GM23338 (cell line): ENCODE measurements around the gene RFX4. TPM values are rescaled to one million over a fixed set of nuclear protein-coding genes. Genes with fewer than 3 reads are reported as not detected.

Experiments
- ATAC-seq: fragments of 200-7000 bp; cut with Tn5 transposase; 3 replicates; pipeline ENCODE4 v1.9.1; 2020
- DNase-seq: peaks from one replicate; pipeline ENCODE4 v3.0.0-alpha.2; 2015; ENCODE audit warnings: low spot score
- H2AFZ ChIP-seq: fragments of 200-600 bp; sonication (generic); 2 replicates; pipeline ENCODE4 v1.8.0; 2016; ENCODE audit warnings: antibody characterized with exemption, mild to moderate bottlenecking, moderate library complexity
- H3F3A ChIP-seq: fragments of 200-600 bp; sonication (generic); replicated peaks from 2 replicates; pipeline ENCODE4 v1.8.0; 2017; ENCODE audit warnings: antibody characterized with exemption, mixed run types, low read depth
- H3K27ac ChIP-seq: fragments of 200-600 bp; sonication (generic); 2 replicates; pipeline ENCODE4 v1.6.1; 2016; ENCODE audit warnings: low read depth
- H3K27me3 ChIP-seq: fragments of 200-600 bp; sonication (generic); 2 replicates; pipeline ENCODE4 v1.8.0; 2016; ENCODE audit warnings: mild to moderate bottlenecking, mixed run types, moderate library complexity; ENCODE audit not compliant: insufficient read depth
- H3K36me3 ChIP-seq: fragments of 200-600 bp; sonication (generic); 2 replicates; pipeline ENCODE4 v1.8.0; 2016; ENCODE audit warnings: mild to moderate bottlenecking; ENCODE audit not compliant: insufficient read depth
- H3K4me1 ChIP-seq: fragments of 200-600 bp; sonication (generic); 2 replicates; pipeline ENCODE4 v1.8.0; 2016; ENCODE audit warnings: mild to moderate bottlenecking, moderate library complexity; ENCODE audit not compliant: insufficient read depth
- H3K4me2 ChIP-seq: fragments of 200-600 bp; sonication (generic); 2 replicates; pipeline ENCODE4 v1.7.1; 2017; ENCODE audit warnings: mixed run types
- H3K4me3 ChIP-seq: fragments of 200-600 bp; sonication (generic); 2 replicates; pipeline ENCODE4 v1.6.1; 2016; ENCODE audit warnings: mixed run types
- H3K79me2 ChIP-seq: fragments of 200-600 bp; sonication (generic); replicated peaks from 2 replicates; pipeline ENCODE4 v1.8.0; 2017; ENCODE audit warnings: mild to moderate bottlenecking; ENCODE audit not compliant: insufficient read depth
- H3K9me2 ChIP-seq: fragments of 200-600 bp; sonication (generic); 2 replicates; pipeline ENCODE4 v1.8.0; 2017; ENCODE audit not compliant: insufficient read depth
- H4K20me1 ChIP-seq: fragments of 200-600 bp; sonication (generic); replicated peaks from 2 replicates; pipeline ENCODE4 v1.8.0; 2017; ENCODE audit warnings: mild to moderate bottlenecking; ENCODE audit not compliant: insufficient read depth
- H3K27ac Mint-ChIP-seq: 2 replicates; pipeline ENCODE4 v1.8.0; 2020; ENCODE audit warnings: inconsistent platforms, mild to moderate bottlenecking, moderate library complexity, mixed read lengths
- H3K27me3 Mint-ChIP-seq: 3 replicates; pipeline ENCODE4 v1.8.0; 2022; ENCODE audit warnings: low read depth, mild to moderate bottlenecking, moderate library complexity, mixed read lengths, inconsistent platforms; ENCODE audit not compliant: insufficient read depth, poor library complexity
- H3K36me3 Mint-ChIP-seq: 3 replicates; pipeline ENCODE4 v1.8.0; 2021; ENCODE audit warnings: low read depth, mild to moderate bottlenecking, inconsistent platforms, moderate library complexity, mixed read lengths
- H3K4me1 Mint-ChIP-seq: 3 replicates; pipeline ENCODE4 v1.8.0; 2020; ENCODE audit warnings: mild to moderate bottlenecking, inconsistent platforms, mixed read lengths
- H3K4me3 Mint-ChIP-seq: 3 replicates; pipeline ENCODE4 v1.8.0; 2021; ENCODE audit warnings: moderate library complexity, mild to moderate bottlenecking, inconsistent platforms, mixed read lengths
- H3K9me3 Mint-ChIP-seq: 3 replicates; pipeline ENCODE4 v1.8.0; 2020; ENCODE audit warnings: moderate library complexity, mild to moderate bottlenecking, inconsistent platforms, mixed read lengths
- CREB1 ChIP-seq: fragments of 250-450 bp; sonication (Bioruptor Pico); IDR thresholded peaks from 2 replicates; pipeline ENCODE4 v1.5.0; 2020; ENCODE audit warnings: low read depth, mild to moderate bottlenecking, moderate library complexity
- EZH2 ChIP-seq: fragments of 200-600 bp; sonication (generic); IDR thresholded peaks from one replicate; pipeline ENCODE4 v1.8.0; 2017; ENCODE audit warnings: antibody characterized with exemption, mild to moderate bottlenecking, low read depth; ENCODE audit not compliant: unreplicated experiment
- EZH2phosphoT487 ChIP-seq: fragments of 200-600 bp; sonication (generic); IDR thresholded peaks from one replicate; pipeline ENCODE4 v1.8.1; 2018; ENCODE audit warnings: antibody characterized with exemption; ENCODE audit not compliant: unreplicated experiment
- JUNB ChIP-seq: IDR thresholded peaks from one replicate; pipeline ENCODE4 v1.6.1; 2016; ENCODE audit warnings: antibody characterized with exemption; ENCODE audit not compliant: unreplicated experiment
- NANOG ChIP-seq: IDR thresholded peaks from 2 replicates; pipeline ENCODE4 v1.6.1; 2016; ENCODE audit warnings: antibody characterized with exemption, borderline replicate concordance
- POLR2AphosphoS5 ChIP-seq: IDR thresholded peaks from 2 replicates; pipeline ENCODE4 v1.6.1; 2016; ENCODE audit warnings: antibody characterized with exemption, low read depth
- STAT1 ChIP-seq: IDR thresholded peaks from one replicate; pipeline ENCODE4 v1.6.1; 2016; ENCODE audit warnings: antibody characterized with exemption; ENCODE audit not compliant: unreplicated experiment
- ZNF114 ChIP-seq: fragments of 250-450 bp; sonication (Bioruptor Pico); IDR thresholded peaks from 2 replicates; pipeline ENCODE4 v1.5.0; 2020; ENCODE audit warnings: mild to moderate bottlenecking, moderate library complexity
- ZNF331 ChIP-seq: fragments of 250-450 bp; sonication (Bioruptor Pico); IDR thresholded peaks from 2 replicates; pipeline ENCODE4 v1.5.0; 2020; ENCODE audit warnings: low read depth, mild to moderate bottlenecking, moderate library complexity
- polyA plus RNA-seq: library from polyadenylated mRNA; unstranded; fragments of >200 nt; fragmentation: Nextera tagmentation; extraction: Ambion mirVana; gene quantifications from 2 replicates; pipeline ENCODE4 v1.2.1, GENCODE V29; 2016
- total RNA-seq: library from RNA; depleted of rRNA; stranded (reverse); fragments of >200 nt; shearing (Covaris generic); gene quantifications from 2 replicates; pipeline ENCODE4 v1.2.3, GENCODE V29; 2014
- TF ChIP-seq, protein P1 (sequence below): fragments of 250-450 bp; sonication (Bioruptor Pico); IDR thresholded peaks from 2 replicates; pipeline ENCODE4 v1.5.0; 2020; ENCODE audit warnings: mild to moderate bottlenecking, moderate library complexity
- TF ChIP-seq, protein P2 (sequence below), 2 experiments: fragments of 200-600 bp in 1 of 2; sonication (generic) in 1 of 2; conservative IDR thresholded peaks; 2 replicates each; pipeline versions ENCODE4 v1.5.1 to v1.6.1; 2016 to 2017; ENCODE audit warnings: antibody characterized with exemption in 2 of 2, low read depth in 2 of 2, mild to moderate bottlenecking in 2 of 2, moderate library complexity in 1 of 2
- TF ChIP-seq, protein P3 (sequence below): IDR thresholded peaks from 2 replicates; pipeline ENCODE4 v1.6.1; 2016; ENCODE audit warnings: antibody characterized with exemption
- TF ChIP-seq, protein P4 (sequence below): IDR thresholded peaks from one replicate; pipeline ENCODE4 v1.6.1; 2018; ENCODE audit warnings: antibody characterized with exemption; ENCODE audit not compliant: unreplicated experiment

RFX4 gene
- total and polyA plus RNA-seq, 2 experiments from 2014 or later: 0.23 TPM; not detected in 1

DNA sequence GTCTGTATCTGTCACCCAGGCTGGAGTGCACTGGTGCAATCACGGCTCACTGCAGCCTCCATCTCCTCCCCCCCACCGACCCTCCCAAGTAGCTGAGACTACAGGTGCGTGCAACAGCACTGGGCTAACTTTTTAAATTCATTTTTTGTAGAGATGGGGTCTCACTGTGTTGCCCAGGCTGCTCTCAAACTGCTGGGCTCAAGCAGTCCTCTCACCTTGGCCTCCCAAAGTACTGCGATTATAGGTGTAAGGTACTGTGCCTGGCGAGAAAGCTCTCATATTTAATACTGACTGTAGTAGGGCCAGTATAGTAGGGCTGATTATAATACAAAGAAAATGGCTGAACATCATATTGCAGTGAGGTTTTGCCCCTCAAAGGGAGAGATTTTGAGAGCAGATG is 194.1 kb downstream of the RFX4 start:
- Histone ChIP-seq H3K4me1 (peaks cover 48% of the 10 kb centered on the region), H3K79me2 (peaks cover 71% of the 10 kb centered on the region), H3K9me2 (no peaks in the 10 kb centered on the region), H3K27me3 (no peaks in the 10 kb centered on the region), H3K27ac (no peak overlapping the region), H3K4me2 (no peak overlapping the region), H3K4me3 (no peak overlapping the region; the same call in 1 of the 2 replicates), H2AFZ (no peak overlapping the region), H3F3A (no peaks in the 10 kb centered on the region), H3K36me3 (no peaks in the 10 kb centered on the region), H4K20me1 (peaks cover 34% of the 10 kb centered on the region)
- Mint-ChIP-seq H3K9me3 (no peaks in the 10 kb centered on the region), H3K4me3 (no peak overlapping the region), H3K27ac (no peak overlapping the region), H3K27me3 (peaks cover 4% of the 10 kb centered on the region), H3K36me3 (no peaks in the 10 kb centered on the region), H3K4me1 (peaks cover 53% of the 10 kb centered on the region)
- ATAC-seq: no peak
- no peak for DNase-seq
- TF ChIP-seq POLR2AphosphoS5: no peak
- TF ChIP-seq NANOG: no peak
- TF ChIP-seq, protein P1, sequence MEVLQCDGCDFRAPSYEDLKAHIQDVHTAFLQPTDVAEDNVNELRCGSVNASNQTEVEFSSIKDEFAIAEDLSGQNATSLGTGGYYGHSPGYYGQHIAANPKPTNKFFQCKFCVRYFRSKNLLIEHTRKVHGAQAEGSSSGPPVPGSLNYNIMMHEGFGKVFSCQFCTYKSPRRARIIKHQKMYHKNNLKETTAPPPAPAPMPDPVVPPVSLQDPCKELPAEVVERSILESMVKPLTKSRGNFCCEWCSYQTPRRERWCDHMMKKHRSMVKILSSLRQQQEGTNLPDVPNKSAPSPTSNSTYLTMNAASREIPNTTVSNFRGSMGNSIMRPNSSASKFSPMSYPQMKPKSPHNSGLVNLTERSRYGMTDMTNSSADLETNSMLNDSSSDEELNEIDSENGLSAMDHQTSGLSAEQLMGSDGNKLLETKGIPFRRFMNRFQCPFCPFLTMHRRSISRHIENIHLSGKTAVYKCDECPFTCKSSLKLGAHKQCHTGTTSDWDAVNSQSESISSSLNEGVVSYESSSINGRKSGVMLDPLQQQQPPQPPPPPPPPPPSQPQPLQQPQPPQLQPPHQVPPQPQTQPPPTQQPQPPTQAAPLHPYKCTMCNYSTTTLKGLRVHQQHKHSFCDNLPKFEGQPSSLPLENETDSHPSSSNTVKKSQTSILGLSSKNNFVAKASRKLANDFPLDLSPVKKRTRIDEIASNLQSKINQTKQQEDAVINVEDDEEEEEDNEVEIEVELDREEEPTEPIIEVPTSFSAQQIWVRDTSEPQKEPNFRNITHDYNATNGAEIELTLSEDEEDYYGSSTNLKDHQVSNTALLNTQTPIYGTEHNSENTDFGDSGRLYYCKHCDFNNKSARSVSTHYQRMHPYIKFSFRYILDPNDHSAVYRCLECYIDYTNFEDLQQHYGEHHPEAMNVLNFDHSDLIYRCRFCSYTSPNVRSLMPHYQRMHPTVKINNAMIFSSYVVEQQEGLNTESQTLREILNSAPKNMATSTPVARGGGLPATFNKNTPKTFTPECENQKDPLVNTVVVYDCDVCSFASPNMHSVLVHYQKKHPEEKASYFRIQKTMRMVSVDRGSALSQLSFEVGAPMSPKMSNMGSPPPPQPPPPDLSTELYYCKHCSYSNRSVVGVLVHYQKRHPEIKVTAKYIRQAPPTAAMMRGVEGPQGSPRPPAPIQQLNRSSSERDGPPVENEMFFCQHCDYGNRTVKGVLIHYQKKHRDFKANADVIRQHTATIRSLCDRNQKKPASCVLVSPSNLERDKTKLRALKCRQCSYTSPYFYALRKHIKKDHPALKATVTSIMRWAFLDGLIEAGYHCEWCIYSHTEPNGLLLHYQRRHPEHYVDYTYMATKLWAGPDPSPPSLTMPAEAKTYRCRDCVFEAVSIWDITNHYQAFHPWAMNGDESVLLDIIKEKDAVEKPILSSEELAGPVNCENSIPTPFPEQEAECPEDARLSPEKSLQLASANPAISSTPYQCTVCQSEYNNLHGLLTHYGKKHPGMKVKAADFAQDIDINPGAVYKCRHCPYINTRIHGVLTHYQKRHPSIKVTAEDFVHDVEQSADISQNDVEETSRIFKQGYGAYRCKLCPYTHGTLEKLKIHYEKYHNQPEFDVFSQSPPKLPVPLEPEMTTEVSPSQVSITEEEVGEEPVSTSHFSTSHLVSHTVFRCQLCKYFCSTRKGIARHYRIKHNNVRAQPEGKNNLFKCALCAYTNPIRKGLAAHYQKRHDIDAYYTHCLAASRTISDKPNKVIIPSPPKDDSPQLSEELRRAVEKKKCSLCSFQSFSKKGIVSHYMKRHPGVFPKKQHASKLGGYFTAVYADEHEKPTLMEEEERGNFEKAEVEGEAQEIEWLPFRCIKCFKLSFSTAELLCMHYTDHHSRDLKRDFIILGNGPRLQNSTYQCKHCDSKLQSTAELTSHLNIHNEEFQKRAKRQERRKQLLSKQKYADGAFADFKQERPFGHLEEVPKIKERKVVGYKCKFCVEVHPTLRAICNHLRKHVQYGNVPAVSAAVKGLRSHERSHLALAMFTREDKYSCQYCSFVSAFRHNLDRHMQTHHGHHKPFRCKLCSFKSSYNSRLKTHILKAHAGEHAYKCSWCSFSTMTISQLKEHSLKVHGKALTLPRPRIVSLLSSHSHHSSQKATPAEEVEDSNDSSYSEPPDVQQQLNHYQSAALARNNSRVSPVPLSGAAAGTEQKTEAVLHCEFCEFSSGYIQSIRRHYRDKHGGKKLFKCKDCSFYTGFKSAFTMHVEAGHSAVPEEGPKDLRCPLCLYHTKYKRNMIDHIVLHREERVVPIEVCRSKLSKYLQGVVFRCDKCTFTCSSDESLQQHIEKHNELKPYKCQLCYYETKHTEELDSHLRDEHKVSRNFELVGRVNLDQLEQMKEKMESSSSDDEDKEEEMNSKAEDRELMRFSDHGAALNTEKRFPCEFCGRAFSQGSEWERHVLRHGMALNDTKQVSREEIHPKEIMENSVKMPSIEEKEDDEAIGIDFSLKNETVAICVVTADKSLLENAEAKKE: no peak
- TF ChIP-seq, protein P2, sequence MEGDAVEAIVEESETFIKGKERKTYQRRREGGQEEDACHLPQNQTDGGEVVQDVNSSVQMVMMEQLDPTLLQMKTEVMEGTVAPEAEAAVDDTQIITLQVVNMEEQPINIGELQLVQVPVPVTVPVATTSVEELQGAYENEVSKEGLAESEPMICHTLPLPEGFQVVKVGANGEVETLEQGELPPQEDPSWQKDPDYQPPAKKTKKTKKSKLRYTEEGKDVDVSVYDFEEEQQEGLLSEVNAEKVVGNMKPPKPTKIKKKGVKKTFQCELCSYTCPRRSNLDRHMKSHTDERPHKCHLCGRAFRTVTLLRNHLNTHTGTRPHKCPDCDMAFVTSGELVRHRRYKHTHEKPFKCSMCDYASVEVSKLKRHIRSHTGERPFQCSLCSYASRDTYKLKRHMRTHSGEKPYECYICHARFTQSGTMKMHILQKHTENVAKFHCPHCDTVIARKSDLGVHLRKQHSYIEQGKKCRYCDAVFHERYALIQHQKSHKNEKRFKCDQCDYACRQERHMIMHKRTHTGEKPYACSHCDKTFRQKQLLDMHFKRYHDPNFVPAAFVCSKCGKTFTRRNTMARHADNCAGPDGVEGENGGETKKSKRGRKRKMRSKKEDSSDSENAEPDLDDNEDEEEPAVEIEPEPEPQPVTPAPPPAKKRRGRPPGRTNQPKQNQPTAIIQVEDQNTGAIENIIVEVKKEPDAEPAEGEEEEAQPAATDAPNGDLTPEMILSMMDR (conservative IDR thresholded peaks at IDR 0.05; ENCODE audit: low read depth in 2 of 2): no peak
- no peak for TF ChIP-seq CREB1 (CRISPR knock-in tag)
- TF ChIP-seq ZNF114 (CRISPR knock-in tag): no peak
- no peak for TF ChIP-seq EZH2
- TF ChIP-seq JUNB: no peak
- TF ChIP-seq ZNF331 (CRISPR knock-in tag): no peak
- TF ChIP-seq STAT1: no peak
- TF ChIP-seq EZH2phosphoT487: no peak
- TF ChIP-seq, protein P3, sequence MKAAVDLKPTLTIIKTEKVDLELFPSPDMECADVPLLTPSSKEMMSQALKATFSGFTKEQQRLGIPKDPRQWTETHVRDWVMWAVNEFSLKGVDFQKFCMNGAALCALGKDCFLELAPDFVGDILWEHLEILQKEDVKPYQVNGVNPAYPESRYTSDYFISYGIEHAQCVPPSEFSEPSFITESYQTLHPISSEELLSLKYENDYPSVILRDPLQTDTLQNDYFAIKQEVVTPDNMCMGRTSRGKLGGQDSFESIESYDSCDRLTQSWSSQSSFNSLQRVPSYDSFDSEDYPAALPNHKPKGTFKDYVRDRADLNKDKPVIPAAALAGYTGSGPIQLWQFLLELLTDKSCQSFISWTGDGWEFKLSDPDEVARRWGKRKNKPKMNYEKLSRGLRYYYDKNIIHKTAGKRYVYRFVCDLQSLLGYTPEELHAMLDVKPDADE: no peak
- TF ChIP-seq, protein P4, sequence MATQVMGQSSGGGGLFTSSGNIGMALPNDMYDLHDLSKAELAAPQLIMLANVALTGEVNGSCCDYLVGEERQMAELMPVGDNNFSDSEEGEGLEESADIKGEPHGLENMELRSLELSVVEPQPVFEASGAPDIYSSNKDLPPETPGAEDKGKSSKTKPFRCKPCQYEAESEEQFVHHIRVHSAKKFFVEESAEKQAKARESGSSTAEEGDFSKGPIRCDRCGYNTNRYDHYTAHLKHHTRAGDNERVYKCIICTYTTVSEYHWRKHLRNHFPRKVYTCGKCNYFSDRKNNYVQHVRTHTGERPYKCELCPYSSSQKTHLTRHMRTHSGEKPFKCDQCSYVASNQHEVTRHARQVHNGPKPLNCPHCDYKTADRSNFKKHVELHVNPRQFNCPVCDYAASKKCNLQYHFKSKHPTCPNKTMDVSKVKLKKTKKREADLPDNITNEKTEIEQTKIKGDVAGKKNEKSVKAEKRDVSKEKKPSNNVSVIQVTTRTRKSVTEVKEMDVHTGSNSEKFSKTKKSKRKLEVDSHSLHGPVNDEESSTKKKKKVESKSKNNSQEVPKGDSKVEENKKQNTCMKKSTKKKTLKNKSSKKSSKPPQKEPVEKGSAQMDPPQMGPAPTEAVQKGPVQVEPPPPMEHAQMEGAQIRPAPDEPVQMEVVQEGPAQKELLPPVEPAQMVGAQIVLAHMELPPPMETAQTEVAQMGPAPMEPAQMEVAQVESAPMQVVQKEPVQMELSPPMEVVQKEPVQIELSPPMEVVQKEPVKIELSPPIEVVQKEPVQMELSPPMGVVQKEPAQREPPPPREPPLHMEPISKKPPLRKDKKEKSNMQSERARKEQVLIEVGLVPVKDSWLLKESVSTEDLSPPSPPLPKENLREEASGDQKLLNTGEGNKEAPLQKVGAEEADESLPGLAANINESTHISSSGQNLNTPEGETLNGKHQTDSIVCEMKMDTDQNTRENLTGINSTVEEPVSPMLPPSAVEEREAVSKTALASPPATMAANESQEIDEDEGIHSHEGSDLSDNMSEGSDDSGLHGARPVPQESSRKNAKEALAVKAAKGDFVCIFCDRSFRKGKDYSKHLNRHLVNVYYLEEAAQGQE: no peak
